Upper lobe of right lung (tissue), 1 donor: Measurements from ENCODE around the gene BCAS3. TPM values are rescaled to one million over a fixed set of nuclear protein-coding genes. Genes with fewer than 3 reads are reported as not detected.
A peak's percentile ranks its signal among the peaks of the same experiment; 100 is the strongest.

ENCODE experiments used
- ATAC-seq: fragments of 200-7000 bp; cut with Tn5 transposase; one replicate; pipeline ENCODE4 v1.9.1; 2020; ENCODE audit warnings: mild to moderate bottlenecking, moderate library complexity
- DNase-seq: peaks from one replicate; pipeline ENCODE4 v3.0.0-alpha.2; 2020
- H3K27ac ChIP-seq: fragments of 200-600 bp; one replicate; pipeline ENCODE4 v1.8.0; 2022
- H3K27me3 ChIP-seq: fragments of 200-600 bp; one replicate; pipeline ENCODE4 v1.8.0; 2022; ENCODE audit warnings: mild to moderate bottlenecking
- H3K36me3 ChIP-seq: fragments of 200-600 bp; one replicate; pipeline ENCODE4 v1.8.0; 2022
- H3K4me1 ChIP-seq: fragments of 200-600 bp; one replicate; pipeline ENCODE4 v1.8.0; 2022
- H3K4me3 ChIP-seq: fragments of 200-600 bp; one replicate; pipeline ENCODE4 v1.8.0; 2022; ENCODE audit warnings: mild to moderate bottlenecking
- H3K9me3 ChIP-seq: fragments of 200-600 bp; one replicate; pipeline ENCODE4 v1.8.0; 2022
- CTCF ChIP-seq: fragments of 200-600 bp; IDR thresholded peaks from one replicate; pipeline ENCODE4 v1.8.0; 2022; ENCODE audit warnings: antibody characterized with exemption
- intact Hi-C: fragments of 100-400 bp; cut with DNase I; formaldehyde crosslinking; loops from one replicate; pipeline ENCODE4 v1.11.0; 2022
- total RNA-seq: library from RNA; stranded (reverse); fragmentation: NEBNext Ultra II Directional; extraction: Animal tissue kit (Norgen Biotek cat#: 25700); gene quantifications from one replicate; pipeline ENCODE4 v1.2.1, GENCODE V29; 2021
- donor health status: DM: no; HTN: yes; CAD: no; lungs with severe emphysema.

BCAS3 gene
- total RNA-seq, 1 donor from 2014 or later = 23.5 TPM

DNA sequence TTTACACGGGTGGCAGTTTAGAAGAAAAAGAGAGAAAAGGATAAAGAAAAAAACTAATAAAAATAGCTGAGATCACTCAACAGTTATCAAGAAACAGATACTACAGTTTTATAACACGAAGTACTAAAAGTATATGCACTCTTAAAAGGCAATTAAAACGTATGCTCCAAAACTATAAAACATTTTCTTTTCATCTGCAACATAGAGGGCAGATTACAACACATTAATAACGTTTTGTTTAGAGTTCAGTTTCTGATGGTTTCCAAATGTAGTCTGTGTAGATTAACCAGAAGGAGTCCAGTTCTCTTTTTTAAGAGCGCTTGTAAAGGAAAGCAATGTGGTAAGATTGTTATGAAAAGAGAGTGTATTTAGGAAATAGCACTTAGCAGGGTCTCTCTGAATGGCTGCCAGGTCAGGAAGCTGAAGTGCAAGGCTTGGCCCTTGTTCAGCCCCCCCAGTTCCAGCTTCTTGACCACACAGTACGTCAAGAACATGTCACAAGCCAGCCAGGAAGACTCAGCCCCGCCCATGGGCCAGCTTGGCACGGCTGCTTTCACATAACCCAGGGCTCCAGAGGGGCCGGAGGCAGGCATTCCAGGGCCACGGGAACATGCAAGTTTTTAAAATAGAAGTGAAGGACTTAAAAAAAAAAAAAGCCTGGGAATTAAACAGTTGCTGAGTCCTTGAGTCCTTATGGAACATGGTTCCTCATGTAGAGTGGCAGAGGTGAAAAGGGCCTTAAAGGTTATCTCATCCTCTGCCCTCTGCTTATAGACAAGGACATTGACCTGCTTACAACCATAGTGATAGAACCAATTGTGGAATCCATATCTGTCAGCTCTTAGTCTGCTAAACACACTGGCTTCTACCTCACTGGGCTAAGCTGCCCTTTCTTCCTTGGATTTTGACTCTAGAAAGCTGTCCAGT is 574.6 kb downstream of the BCAS3 start:
- intact Hi-C loops = loop anchor here (5.0 kb wide), 1 partner anchor 45 kb away; no protein-coding TSS in a partner anchor
- Histone ChIP-seq H3K4me3 (no peak overlapping the region), H3K27ac (peak overlapping the region; percentile 73), H3K36me3 (no peaks in the 10 kb centered on the region), H3K9me3 (no peaks in the 10 kb centered on the region), H3K4me1 (peaks cover 59% of the 10 kb centered on the region), H3K27me3 (no peaks in the 10 kb centered on the region)
- peak; percentile 97 for ATAC-seq
- TF ChIP-seq CTCF = no peak
- peak; percentile 94 for DNase-seq

- H3K4me3 ChIP-seq = no peak overlapping the region
- H3K36me3 ChIP-seq = no peaks in the 10 kb centered on the region
- no peak for ATAC-seq
- H3K27me3 ChIP-seq = no peaks in the 10 kb centered on the region
- H3K27ac ChIP-seq = peak overlapping the region; percentile 73
- no peak for TF ChIP-seq CTCF
- H3K4me1 ChIP-seq = peaks cover 55% of the 10 kb centered on the region
- H3K9me3 ChIP-seq = no peaks in the 10 kb centered on the region
- DNase-seq = no peak
- intact Hi-C loops = loop anchor here (5.0 kb wide), 1 partner anchor 46 kb away; no protein-coding TSS in a partner anchor
These were observed 575.7 kb downstream of the BCAS3 start for GRCh38 chr17:61253362-61253761.

DNA sequence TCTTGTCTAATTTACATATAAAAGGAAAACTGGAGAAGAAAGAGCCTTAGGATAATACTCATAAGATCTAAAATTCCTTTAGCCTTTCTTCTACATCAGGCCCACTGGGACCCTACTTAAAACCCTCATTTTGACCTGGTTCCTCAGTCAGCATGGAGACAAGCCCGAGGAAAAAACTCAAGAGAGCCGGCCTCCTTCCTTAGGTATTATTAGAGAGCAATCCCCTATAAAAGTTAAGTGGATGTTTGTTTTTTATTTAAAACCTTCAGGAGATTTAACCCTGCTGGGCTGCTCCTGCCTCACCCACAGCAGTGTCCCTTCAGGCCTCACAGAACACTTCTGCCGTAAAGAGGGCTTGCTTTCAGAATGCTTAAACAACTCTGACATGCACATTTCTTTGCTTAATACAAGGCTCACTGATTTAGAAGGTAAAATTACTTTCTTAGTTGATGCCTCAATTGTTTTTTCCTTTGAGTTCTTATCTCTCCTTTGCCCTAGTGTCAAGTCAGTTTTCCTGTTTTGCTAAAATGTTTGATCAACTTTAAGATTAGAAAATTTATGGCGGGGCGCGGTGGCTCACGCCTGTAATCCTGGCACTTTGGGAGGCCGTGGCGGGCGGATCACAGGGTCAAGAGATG is 576.4 kb downstream of the BCAS3 start:
- Histone ChIP-seq H3K27ac (peak overlapping the region; percentile 73), H3K4me1 (peaks cover 48% of the 10 kb centered on the region), H3K27me3 (no peaks in the 10 kb centered on the region), H3K9me3 (no peaks in the 10 kb centered on the region), H3K36me3 (no peaks in the 10 kb centered on the region), H3K4me3 (no peak overlapping the region)
- DNase-seq (no peak), ATAC-seq (no peak)
- intact Hi-C loops = loop anchor here (5.0 kb wide), 1 partner anchor 47 kb away; no protein-coding TSS in a partner anchor
- no peak for TF ChIP-seq CTCF

GRCh38 chr17:61254904-61255303 is 577.3 kb downstream of the BCAS3 start:
- H3K36me3 ChIP-seq = no peaks in the 10 kb centered on the region
- no peak for TF ChIP-seq CTCF
- no peak overlapping the region for H3K4me3 ChIP-seq
- ATAC-seq (no peak), DNase-seq (no peak)
- H3K27me3 ChIP-seq = no peaks in the 10 kb centered on the region
- intact Hi-C loops = loop anchor here (5.0 kb wide), 1 partner anchor 48 kb away; no protein-coding TSS in a partner anchor
- H3K4me1 ChIP-seq = peaks cover 41% of the 10 kb centered on the region
- H3K27ac ChIP-seq = peak overlapping the region; percentile 73
- H3K9me3 ChIP-seq = no peaks in the 10 kb centered on the region

- DNase-seq (no peak), ATAC-seq (no peak)
- no peaks in the 10 kb centered on the region for H3K36me3 ChIP-seq
- H3K4me3 ChIP-seq = no peak overlapping the region
- no peaks in the 10 kb centered on the region for H3K27me3 ChIP-seq
- intact Hi-C loops = no loop called here
- H3K4me1 ChIP-seq = peaks cover 34% of the 10 kb centered on the region
- H3K27ac ChIP-seq = peak overlapping the region; percentile 6
- no peaks in the 10 kb centered on the region for H3K9me3 ChIP-seq
- TF ChIP-seq CTCF = no peak
These were observed 578.0 kb downstream of the BCAS3 start for GRCh38 chr17:61255647-61256046.
